A549 (cell line): ENCODE results near the gene ANKMY2. TPM values are rescaled to one million over a fixed set of nuclear protein-coding genes. Genes with fewer than 3 reads are reported as not detected.

Experiments used
- polyA plus RNA-seq, 4 experiments: library from polyadenylated mRNA; depleted of rRNA in 3 of 4; stranded (reverse); fragments of >200 nt; fragmentation: RNase III in 1 of 4; extraction: RNeasy Plus Mini Kit Qiagen cat#74134 plus additional on column Dnase treatment in 1 of 4; gene quantifications; 2 replicates in 3 of 4; 3 replicates in 1 of 4; pipeline ENCODE4 v1.2.3, GENCODE V29; 2011 to 2017

ANKMY2 gene
- polyA plus RNA-seq, 2 of the 4 experiments (the other 2 are of a cell fraction) = 15.3 to 26.1 TPM

Other genes with a start within 250 kb of the ANKMY2 start
- gene CRPPA, start 224.2 kb downstream of the ANKMY2 start, polyA plus RNA-seq (2011; rRNA removed) = 0.58 and 0.88 TPM in 2 replicates
- gene CRPPA, start 224.2 kb downstream of the ANKMY2 start, polyA plus RNA-seq (2017; fragmentation: RNase III; extraction: RNeasy Plus Mini Kit Qiagen cat#74134 plus additional on column Dnase treatment) = 0.46 to 0.78 TPM (median 0.59 TPM) in 3 replicates
- gene SOSTDC1, start 180.0 kb downstream of the ANKMY2 start, polyA plus RNA-seq (2011; rRNA removed) = 0.04 TPM in 1 of 2 replicates, not detected in the other
- not detected in 3 replicates for gene SOSTDC1, start 180.0 kb downstream of the ANKMY2 start, polyA plus RNA-seq (2017; fragmentation: RNase III; extraction: RNeasy Plus Mini Kit Qiagen cat#74134 plus additional on column Dnase treatment)
- gene LRRC72, start 118.9 kb downstream of the ANKMY2 start, polyA plus RNA-seq (2011; rRNA removed) = not detected in 2 replicates
- gene LRRC72, start 118.9 kb downstream of the ANKMY2 start, polyA plus RNA-seq (2017; fragmentation: RNase III; extraction: RNeasy Plus Mini Kit Qiagen cat#74134 plus additional on column Dnase treatment) = not detected in 3 replicates
- gene BZW2, start 427 bp upstream of the ANKMY2 start, polyA plus RNA-seq (2011; rRNA removed) = 101 and 108 TPM in 2 replicates
- gene BZW2, start 427 bp upstream of the ANKMY2 start, polyA plus RNA-seq (2017; fragmentation: RNase III; extraction: RNeasy Plus Mini Kit Qiagen cat#74134 plus additional on column Dnase treatment) = 72.4 to 83.4 TPM (median 76.5 TPM) in 3 replicates
- gene TSPAN13, start 108.0 kb upstream of the ANKMY2 start, polyA plus RNA-seq (2011; rRNA removed) = 32.8 and 40.7 TPM in 2 replicates
- gene TSPAN13, start 108.0 kb upstream of the ANKMY2 start, polyA plus RNA-seq (2017; fragmentation: RNase III; extraction: RNeasy Plus Mini Kit Qiagen cat#74134 plus additional on column Dnase treatment) = 8.4 to 9.6 TPM (median 9.1 TPM) in 3 replicates
- gene AGR2, start 159.2 kb upstream of the ANKMY2 start, polyA plus RNA-seq (2011; rRNA removed) = 479 and 682 TPM in 2 replicates
- 60.7 to 67.5 TPM (median 61.8 TPM) in 3 replicates for gene AGR2, start 159.2 kb upstream of the ANKMY2 start, polyA plus RNA-seq (2017; fragmentation: RNase III; extraction: RNeasy Plus Mini Kit Qiagen cat#74134 plus additional on column Dnase treatment)
- 0.36 and 0.52 TPM in 2 replicates for gene AGR3, start 236.2 kb upstream of the ANKMY2 start, polyA plus RNA-seq (2011; rRNA removed)
- not detected in 3 replicates for gene AGR3, start 236.2 kb upstream of the ANKMY2 start, polyA plus RNA-seq (2017; fragmentation: RNase III; extraction: RNeasy Plus Mini Kit Qiagen cat#74134 plus additional on column Dnase treatment)